ENCODE measurements around the gene IL33.

DNA sequence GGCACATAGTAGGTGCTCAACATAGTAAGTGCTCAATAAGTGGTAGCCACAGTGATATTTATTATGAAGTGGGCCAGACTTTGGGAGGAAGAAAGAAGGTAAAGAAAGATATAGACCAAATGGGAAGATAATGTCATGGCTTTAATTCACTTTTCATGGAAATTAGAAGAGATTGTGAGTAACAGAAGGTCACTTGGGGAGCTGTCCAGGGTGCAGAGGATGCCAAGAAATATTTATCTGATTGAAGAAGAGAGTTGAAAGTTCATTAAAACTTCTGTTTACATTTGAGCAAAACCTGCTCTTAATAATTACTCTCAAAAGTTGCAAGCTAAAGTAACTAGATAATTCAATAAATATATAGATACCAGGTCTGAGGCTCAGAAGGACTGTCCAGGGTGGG lies 28.3 kb upstream of the IL33 start:
- TF ChIP-seq ZFP30 (CRISPR knock-in tag; IDR thresholded peaks at IDR 0.05): no peak
- TF ChIP-seq, protein P1, sequence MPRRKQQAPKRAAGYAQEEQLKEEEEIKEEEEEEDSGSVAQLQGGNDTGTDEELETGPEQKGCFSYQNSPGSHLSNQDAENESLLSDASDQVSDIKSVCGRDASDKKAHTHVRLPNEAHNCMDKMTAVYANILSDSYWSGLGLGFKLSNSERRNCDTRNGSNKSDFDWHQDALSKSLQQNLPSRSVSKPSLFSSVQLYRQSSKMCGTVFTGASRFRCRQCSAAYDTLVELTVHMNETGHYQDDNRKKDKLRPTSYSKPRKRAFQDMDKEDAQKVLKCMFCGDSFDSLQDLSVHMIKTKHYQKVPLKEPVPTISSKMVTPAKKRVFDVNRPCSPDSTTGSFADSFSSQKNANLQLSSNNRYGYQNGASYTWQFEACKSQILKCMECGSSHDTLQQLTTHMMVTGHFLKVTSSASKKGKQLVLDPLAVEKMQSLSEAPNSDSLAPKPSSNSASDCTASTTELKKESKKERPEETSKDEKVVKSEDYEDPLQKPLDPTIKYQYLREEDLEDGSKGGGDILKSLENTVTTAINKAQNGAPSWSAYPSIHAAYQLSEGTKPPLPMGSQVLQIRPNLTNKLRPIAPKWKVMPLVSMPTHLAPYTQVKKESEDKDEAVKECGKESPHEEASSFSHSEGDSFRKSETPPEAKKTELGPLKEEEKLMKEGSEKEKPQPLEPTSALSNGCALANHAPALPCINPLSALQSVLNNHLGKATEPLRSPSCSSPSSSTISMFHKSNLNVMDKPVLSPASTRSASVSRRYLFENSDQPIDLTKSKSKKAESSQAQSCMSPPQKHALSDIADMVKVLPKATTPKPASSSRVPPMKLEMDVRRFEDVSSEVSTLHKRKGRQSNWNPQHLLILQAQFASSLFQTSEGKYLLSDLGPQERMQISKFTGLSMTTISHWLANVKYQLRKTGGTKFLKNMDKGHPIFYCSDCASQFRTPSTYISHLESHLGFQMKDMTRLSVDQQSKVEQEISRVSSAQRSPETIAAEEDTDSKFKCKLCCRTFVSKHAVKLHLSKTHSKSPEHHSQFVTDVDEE (CRISPR knock-in tag; IDR thresholded peaks at IDR 0.05): no peak
- no peak for TF ChIP-seq ARNTL (CRISPR knock-in tag; IDR thresholded peaks at IDR 0.05; ENCODE audit: borderline replicate concordance, low read depth)
- no peak for TF ChIP-seq SNAI2 (CRISPR knock-in tag; IDR thresholded peaks at IDR 0.05)
- TF ChIP-seq ISL1 (CRISPR knock-in tag; IDR thresholded peaks at IDR 0.05): no peak
- TF ChIP-seq, protein P2, sequence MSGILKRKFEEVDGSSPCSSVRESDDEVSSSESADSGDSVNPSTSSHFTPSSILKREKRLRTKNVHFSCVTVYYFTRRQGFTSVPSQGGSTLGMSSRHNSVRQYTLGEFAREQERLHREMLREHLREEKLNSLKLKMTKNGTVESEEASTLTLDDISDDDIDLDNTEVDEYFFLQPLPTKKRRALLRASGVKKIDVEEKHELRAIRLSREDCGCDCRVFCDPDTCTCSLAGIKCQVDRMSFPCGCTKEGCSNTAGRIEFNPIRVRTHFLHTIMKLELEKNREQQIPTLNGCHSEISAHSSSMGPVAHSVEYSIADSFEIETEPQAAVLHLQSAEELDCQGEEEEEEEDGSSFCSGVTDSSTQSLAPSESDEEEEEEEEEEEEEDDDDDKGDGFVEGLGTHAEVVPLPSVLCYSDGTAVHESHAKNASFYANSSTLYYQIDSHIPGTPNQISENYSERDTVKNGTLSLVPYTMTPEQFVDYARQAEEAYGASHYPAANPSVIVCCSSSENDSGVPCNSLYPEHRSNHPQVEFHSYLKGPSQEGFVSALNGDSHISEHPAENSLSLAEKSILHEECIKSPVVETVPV (CRISPR knock-in tag; IDR thresholded peaks at IDR 0.05): no peak
- TF ChIP-seq, protein P3, sequence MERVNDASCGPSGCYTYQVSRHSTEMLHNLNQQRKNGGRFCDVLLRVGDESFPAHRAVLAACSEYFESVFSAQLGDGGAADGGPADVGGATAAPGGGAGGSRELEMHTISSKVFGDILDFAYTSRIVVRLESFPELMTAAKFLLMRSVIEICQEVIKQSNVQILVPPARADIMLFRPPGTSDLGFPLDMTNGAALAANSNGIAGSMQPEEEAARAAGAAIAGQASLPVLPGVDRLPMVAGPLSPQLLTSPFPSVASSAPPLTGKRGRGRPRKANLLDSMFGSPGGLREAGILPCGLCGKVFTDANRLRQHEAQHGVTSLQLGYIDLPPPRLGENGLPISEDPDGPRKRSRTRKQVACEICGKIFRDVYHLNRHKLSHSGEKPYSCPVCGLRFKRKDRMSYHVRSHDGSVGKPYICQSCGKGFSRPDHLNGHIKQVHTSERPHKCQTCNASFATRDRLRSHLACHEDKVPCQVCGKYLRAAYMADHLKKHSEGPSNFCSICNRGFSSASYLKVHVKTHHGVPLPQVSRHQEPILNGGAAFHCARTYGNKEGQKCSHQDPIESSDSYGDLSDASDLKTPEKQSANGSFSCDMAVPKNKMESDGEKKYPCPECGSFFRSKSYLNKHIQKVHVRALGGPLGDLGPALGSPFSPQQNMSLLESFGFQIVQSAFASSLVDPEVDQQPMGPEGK (CRISPR knock-in tag; IDR thresholded peaks at IDR 0.05; ENCODE audit: borderline replicate concordance): no peak
- no peak for TF ChIP-seq RARB (CRISPR knock-in tag; IDR thresholded peaks at IDR 0.05)
- no peak for TF ChIP-seq ZFP3 (CRISPR knock-in tag; IDR thresholded peaks at IDR 0.05)
- no peak for TF ChIP-seq GLIS3 (CRISPR knock-in tag; IDR thresholded peaks at IDR 0.05)

Measured in SK-N-SH treated with all-trans-retinoic acid at 6 μM for 48 hours (cell line).